Suprapubic skin (tissue), 4 donors: Measurements from ENCODE around the gene SPOCD1. TPM values are rescaled to one million over a fixed set of nuclear protein-coding genes. Genes with fewer than 3 reads are reported as not detected.
A peak's percentile ranks its signal among the peaks of the same experiment; 100 is the strongest.

Experiments used
- DNase-seq, 2 donors: peaks; one replicate each; pipeline ENCODE4 v3.0.0-alpha.2; 2019; ENCODE audit warnings: low spot score in 2 of 2
- H3K27ac ChIP-seq: fragments of 200-600 bp; sonication (generic); one replicate; pipeline ENCODE4 v1.5.1; 2019
- H3K27me3 ChIP-seq: fragments of 200-600 bp; sonication (generic); one replicate; pipeline ENCODE4 v1.5.1; 2019
- H3K36me3 ChIP-seq: fragments of 200-600 bp; sonication (generic); one replicate; pipeline ENCODE4 v1.5.1; 2019
- H3K4me1 ChIP-seq: fragments of 200-600 bp; sonication (generic); one replicate; pipeline ENCODE4 v1.5.1; 2019
- H3K4me3 ChIP-seq: fragments of 200-600 bp; sonication (generic); one replicate; pipeline ENCODE4 v1.5.1; 2019; ENCODE audit warnings: mild to moderate bottlenecking
- H3K9me3 ChIP-seq: fragments of 200-600 bp; sonication (generic); one replicate; pipeline ENCODE4 v1.5.1; 2019
- CTCF ChIP-seq, 2 donors: fragments of 200-600 bp in 1 of 2; fragments of 450-650 bp in 1 of 2; sonication (generic) in 1 of 2; IDR thresholded peaks; one replicate each; pipeline ENCODE4 v1.5.1; 2016 to 2019; ENCODE audit warnings: antibody characterized with exemption in 2 of 2, mild to moderate bottlenecking in 1 of 2, moderate library complexity in 1 of 2
- EP300 ChIP-seq: sonication (generic); formaldehyde crosslinking; IDR thresholded peaks from one replicate; pipeline ENCODE4 v1.6.1; 2017; ENCODE audit warnings: antibody characterized with exemption
- POLR2A ChIP-seq, 2 donors: fragments of 450-650 bp; IDR thresholded peaks; one replicate each; pipeline ENCODE4 v1.6.1; 2017; ENCODE audit warnings: antibody characterized with exemption in 2 of 2, mild to moderate bottlenecking in 2 of 2, moderate library complexity in 2 of 2
- POLR2AphosphoS5 ChIP-seq, 3 donors: sonication (generic); formaldehyde crosslinking; IDR thresholded peaks; one replicate each; pipeline ENCODE4 v1.6.1; 2017; ENCODE audit warnings: antibody characterized with exemption in 3 of 3
- WGBS: methylation state at CpG from one replicate; pipeline ENCODE4 v1.1.5; 2018; 5-methylcytosine and 5-hydroxymethylcytosine counted together
- total RNA-seq, 4 donors: library from RNA; depleted of rRNA; stranded (reverse); fragments of >200 nt; gene quantifications; one replicate each; pipeline ENCODE4 v1.1.0, GENCODE V29; 2016

SPOCD1 gene
- total RNA-seq, 4 donors from 2014 or later, result 3.2 TPM; not detected in 3

- peak in 1 of 2 donors; percentile 65 for DNase-seq
- Histone ChIP-seq H3K9me3 (no peaks in the 10 kb centered on the region), H3K4me1 (peaks cover 6% of the 10 kb centered on the region), H3K4me3 (no peak overlapping the region), H3K27ac (no peak overlapping the region), H3K27me3 (no peaks in the 10 kb centered on the region), H3K36me3 (no peaks in the 10 kb centered on the region)
- TF ChIP-seq POLR2A (IDR thresholded peaks at IDR 0.05), result no peak
- TF ChIP-seq POLR2AphosphoS5 (IDR thresholded peaks at IDR 0.05), result no peak
- no peak for TF ChIP-seq EP300
- TF ChIP-seq CTCF (IDR thresholded peaks at IDR 0.05), result no peak
- WGBS, result 70% methylated on average over 4 of the region's 4 CpGs
Observed at GRCh38 chr1:31809698-31810097, 6.1 kb downstream of the SPOCD1 start.

GRCh38 chr1:31807273-31808048 lies 8.4 kb downstream of the SPOCD1 start:
- Histone ChIP-seq H3K27ac (no peak overlapping the region), H3K27me3 (no peaks in the 10 kb centered on the region), H3K9me3 (no peaks in the 10 kb centered on the region), H3K4me3 (no peak overlapping the region), H3K36me3 (no peaks in the 10 kb centered on the region), H3K4me1 (no peaks in the 10 kb centered on the region)
- TF ChIP-seq POLR2AphosphoS5 (IDR thresholded peaks at IDR 0.05) (no peak), CTCF (IDR thresholded peaks at IDR 0.05) (no peak), POLR2A (IDR thresholded peaks at IDR 0.05) (no peak), EP300 (no peak)
- no peak for DNase-seq
- 64% methylated on average over 4 of the region's 4 CpGs for WGBS

- H3K27ac ChIP-seq, result no peak overlapping the region
- no peaks in the 10 kb centered on the region for H3K9me3 ChIP-seq
- no peak for DNase-seq
- WGBS, result 85% methylated on average over 6 of the region's 6 CpGs
- H3K4me1 ChIP-seq, result no peaks in the 10 kb centered on the region
- H3K4me3 ChIP-seq, result no peak overlapping the region
- H3K36me3 ChIP-seq, result no peaks in the 10 kb centered on the region
- no peaks in the 10 kb centered on the region for H3K27me3 ChIP-seq
- TF ChIP-seq EP300 (no peak), POLR2A (IDR thresholded peaks at IDR 0.05) (no peak), CTCF (IDR thresholded peaks at IDR 0.05) (no peak), POLR2AphosphoS5 (IDR thresholded peaks at IDR 0.05) (no peak)
Observed at GRCh38 chr1:31805318-31805717, 10.5 kb downstream of the SPOCD1 start.

GRCh38 chr1:31804098-31804497 lies 11.7 kb downstream of the SPOCD1 start:
- no peak for DNase-seq
- Histone ChIP-seq H3K27me3 (no peaks in the 10 kb centered on the region), H3K27ac (no peak overlapping the region), H3K4me1 (no peaks in the 10 kb centered on the region), H3K9me3 (no peaks in the 10 kb centered on the region), H3K4me3 (no peak overlapping the region), H3K36me3 (no peaks in the 10 kb centered on the region)
- no peak for TF ChIP-seq POLR2AphosphoS5 (IDR thresholded peaks at IDR 0.05)
- 94% methylated on average over 1 of the region's 1 CpG for WGBS

- 97% methylated on average over 2 of the region's 2 CpGs for WGBS
- no peak overlapping the region for H3K27ac ChIP-seq
- H3K27me3 ChIP-seq, result no peaks in the 10 kb centered on the region
- H3K9me3 ChIP-seq, result no peaks in the 10 kb centered on the region
- H3K36me3 ChIP-seq, result no peaks in the 10 kb centered on the region
- no peak for DNase-seq
- no peak overlapping the region for H3K4me3 ChIP-seq
- TF ChIP-seq CTCF (IDR thresholded peaks at IDR 0.05) (no peak), POLR2AphosphoS5 (IDR thresholded peaks at IDR 0.05) (no peak)
- peaks cover 3% of the 10 kb centered on the region for H3K4me1 ChIP-seq
Observed at GRCh38 chr1:31803610-31804009, 12.2 kb downstream of the SPOCD1 start.
